OCI-LY1 (cell line): Measurements from ENCODE around the gene MOAP1.

Experiments used
- CTCF ChIP-seq: fragments of 200-600 bp; sonication (generic), shearing (Covaris generic); IDR thresholded peaks from 2 replicates; pipeline ENCODE4 v1.5.1; 2017; ENCODE audit warnings: mild to moderate bottlenecking, antibody characterized with exemption, low read length, moderate library complexity, mixed read lengths
- EZH2 ChIP-seq: fragments of 200-600 bp; sonication (generic), shearing (Covaris generic); IDR thresholded peaks from 2 replicates; pipeline ENCODE4 v1.8.0; 2017; ENCODE audit warnings: borderline replicate concordance, mixed run types, mild to moderate bottlenecking, antibody characterized with exemption, low read length, moderate library complexity, mixed read lengths

GRCh38 chr14:93161411-93161940 is 23.2 kb downstream of the MOAP1 start:
- TF ChIP-seq CTCF = no peak
- no peak for TF ChIP-seq EZH2
